ENCODE data around the gene SHANK3. TPM values are rescaled to one million over a fixed set of nuclear protein-coding genes. Genes with fewer than 3 reads are reported as not detected.

SHANK3 gene
- total RNA-seq, 1 donor from 2014 or later = 13.1 TPM

DNA sequence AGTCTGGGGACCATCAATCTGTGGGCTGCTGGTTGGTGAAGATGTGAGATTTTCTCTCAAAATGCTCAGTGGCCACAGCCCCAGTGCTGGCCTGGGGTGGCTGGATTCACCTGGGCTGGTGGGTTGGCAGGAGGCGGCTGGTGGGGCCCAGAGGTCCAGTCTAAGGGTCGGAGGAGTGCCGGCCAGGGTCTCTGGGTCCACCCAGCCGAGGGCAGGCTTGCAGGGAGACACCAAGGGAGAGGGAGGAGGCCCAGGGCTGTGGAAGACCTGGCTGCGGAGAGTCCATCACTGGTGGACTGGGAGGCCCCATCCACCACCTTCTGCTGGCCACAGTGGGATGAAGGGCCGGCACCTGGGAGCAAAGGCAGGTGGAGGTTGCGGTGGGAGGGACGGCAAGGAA, 582 bp upstream of the SHANK3 start:
- H3K4me1 Mint-ChIP-seq (ENCODE audit: unreplicated experiment) = peaks cover 16% of the 10 kb centered on the region
- H3K27me3 Mint-ChIP-seq = peaks cover 42% of the 10 kb centered on the region
- peak; percentile 59 for DNase-seq (ENCODE audit: extremely low spot score, unreplicated experiment)
- H3K27ac Mint-ChIP-seq = no peak overlapping the region
- peak overlapping the region; percentile 61 for H3K4me3 Mint-ChIP-seq
- no peaks in the 10 kb centered on the region for H3K9me3 Mint-ChIP-seq
- H3K36me3 Mint-ChIP-seq = no peaks in the 10 kb centered on the region
- TF ChIP-seq, protein P1, sequence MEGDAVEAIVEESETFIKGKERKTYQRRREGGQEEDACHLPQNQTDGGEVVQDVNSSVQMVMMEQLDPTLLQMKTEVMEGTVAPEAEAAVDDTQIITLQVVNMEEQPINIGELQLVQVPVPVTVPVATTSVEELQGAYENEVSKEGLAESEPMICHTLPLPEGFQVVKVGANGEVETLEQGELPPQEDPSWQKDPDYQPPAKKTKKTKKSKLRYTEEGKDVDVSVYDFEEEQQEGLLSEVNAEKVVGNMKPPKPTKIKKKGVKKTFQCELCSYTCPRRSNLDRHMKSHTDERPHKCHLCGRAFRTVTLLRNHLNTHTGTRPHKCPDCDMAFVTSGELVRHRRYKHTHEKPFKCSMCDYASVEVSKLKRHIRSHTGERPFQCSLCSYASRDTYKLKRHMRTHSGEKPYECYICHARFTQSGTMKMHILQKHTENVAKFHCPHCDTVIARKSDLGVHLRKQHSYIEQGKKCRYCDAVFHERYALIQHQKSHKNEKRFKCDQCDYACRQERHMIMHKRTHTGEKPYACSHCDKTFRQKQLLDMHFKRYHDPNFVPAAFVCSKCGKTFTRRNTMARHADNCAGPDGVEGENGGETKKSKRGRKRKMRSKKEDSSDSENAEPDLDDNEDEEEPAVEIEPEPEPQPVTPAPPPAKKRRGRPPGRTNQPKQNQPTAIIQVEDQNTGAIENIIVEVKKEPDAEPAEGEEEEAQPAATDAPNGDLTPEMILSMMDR (conservative IDR thresholded peaks at IDR 0.05) = no peak

DNA sequence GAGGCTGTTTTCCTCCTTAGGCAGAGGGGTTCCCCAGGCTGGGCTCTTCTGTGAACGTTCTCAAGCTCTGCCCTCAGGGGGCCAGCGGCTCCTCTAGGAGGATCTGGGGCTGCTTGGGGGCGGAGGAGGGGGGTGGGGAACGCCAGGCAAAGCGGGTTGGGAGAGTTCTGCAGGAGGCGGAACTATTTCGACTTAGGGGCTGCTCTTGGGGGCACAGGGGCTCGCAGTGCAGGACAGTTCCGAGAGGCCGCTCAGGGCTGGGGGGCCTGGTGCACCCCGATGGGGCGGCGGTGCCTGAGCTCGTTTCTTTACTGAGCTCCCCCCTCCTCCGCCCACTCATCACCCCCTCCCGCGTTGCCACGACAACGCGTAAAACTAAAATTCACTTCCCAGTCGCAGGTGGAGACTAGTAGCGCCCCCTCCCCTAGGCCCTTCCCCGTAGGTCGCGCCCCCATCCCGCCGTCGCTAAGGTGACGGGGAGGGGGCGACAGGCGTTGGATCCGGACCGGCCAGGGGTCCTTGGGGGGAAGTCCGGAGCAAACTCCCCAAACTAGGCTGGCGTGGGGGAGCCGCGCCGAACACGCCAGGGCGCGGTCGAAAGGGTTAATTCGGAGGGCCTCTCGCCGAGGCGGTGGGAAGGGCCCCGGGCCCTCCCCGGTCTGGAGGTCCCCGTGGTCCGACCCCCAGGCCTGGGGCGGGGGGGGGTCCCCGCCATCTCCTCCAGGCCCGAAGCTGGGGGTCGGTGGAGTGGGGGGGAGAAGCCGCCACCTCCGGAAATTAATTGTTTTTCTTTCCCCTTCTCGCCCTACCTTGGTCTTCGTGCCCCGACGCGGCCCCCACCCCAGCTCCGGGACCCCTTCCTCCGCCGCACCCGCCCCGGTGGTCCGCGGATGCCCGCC, 857 bp downstream of the SHANK3 start:
- H3K27ac Mint-ChIP-seq = no peak overlapping the region
- DNase-seq (ENCODE audit: extremely low spot score, unreplicated experiment) = peak; percentile 67
- H3K4me3 Mint-ChIP-seq = peak overlapping the region; percentile 76
- peaks cover 37% of the 10 kb centered on the region for H3K27me3 Mint-ChIP-seq
- H3K9me3 Mint-ChIP-seq = no peaks in the 10 kb centered on the region
- peaks cover 16% of the 10 kb centered on the region for H3K4me1 Mint-ChIP-seq (ENCODE audit: unreplicated experiment)
- TF ChIP-seq, protein P1 (conservative IDR thresholded peaks at IDR 0.05) = no peak
- no peaks in the 10 kb centered on the region for H3K36me3 Mint-ChIP-seq

DNA sequence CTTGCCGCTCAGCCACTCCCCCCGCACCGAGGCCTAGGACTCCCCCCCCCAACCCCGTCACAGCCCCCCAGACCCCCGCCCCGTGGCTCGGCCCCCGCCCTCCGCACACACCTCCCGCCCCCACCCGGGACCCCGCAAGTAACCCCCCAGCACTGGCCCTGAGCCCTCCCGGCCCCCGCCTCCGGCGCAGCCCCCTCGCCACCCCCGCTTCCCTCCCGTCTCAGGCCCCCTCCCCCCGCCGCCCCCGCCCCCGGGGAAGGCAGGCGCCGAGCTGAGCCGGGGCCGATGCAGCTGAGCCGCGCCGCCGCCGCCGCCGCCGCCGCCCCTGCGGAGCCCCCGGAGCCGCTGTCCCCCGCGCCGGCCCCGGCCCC, 1.5 kb downstream of the SHANK3 start:
- DNase-seq (ENCODE audit: extremely low spot score, unreplicated experiment) = peak; percentile 68
- TF ChIP-seq, protein P1 (conservative IDR thresholded peaks at IDR 0.05) = no peak
- Mint-ChIP-seq H3K27ac (no peak overlapping the region), H3K27me3 (peaks cover 36% of the 10 kb centered on the region), H3K36me3 (no peaks in the 10 kb centered on the region), H3K4me3 (no peak overlapping the region), H3K4me1 (ENCODE audit: unreplicated experiment) (peaks cover 16% of the 10 kb centered on the region), H3K9me3 (no peaks in the 10 kb centered on the region)

DNA sequence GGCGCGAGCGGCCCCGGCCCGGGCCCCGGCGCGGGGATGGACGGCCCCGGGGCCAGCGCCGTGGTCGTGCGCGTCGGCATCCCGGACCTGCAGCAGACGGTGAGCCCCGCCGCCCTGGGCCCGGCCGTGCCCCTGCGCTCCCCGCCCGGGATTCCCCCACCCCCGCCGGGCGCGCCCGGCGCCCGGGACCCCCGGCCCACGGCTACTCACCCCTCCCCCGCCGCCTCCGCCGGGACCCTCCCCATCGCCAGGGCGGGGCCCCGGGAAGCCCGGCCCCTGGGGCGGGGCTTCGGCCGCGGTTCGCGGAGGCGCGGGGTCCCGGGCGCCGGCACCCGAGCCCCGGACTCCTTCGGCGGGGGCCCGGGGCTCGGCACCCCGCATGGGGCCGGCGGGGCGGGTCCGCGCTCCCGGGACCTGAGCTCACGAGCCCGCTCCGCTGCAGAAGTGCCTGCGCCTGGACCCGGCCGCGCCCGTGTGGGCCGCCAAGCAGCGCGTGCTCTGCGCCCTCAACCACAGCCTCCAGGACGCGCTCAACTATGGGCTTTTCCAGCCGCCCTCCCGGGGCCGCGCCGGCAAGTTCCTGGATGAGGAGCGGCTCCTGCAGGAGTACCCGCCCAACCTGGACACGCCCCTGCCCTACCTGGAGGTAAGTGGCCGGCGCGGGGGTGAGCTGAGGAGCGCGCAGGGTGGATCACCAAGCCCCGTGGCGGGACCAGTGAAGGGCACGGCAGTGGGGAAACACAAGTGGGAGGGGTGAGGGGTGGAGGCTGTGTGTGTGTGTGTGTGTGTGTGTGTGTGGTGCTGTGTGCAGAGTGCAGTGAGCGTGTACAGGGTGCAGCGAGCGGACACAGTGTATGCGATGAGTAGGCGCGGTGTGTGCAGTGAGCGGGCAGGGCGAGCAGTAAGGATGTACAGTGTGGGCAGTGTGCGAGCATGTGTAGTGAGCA, 2.3 kb downstream of the SHANK3 start:
- Mint-ChIP-seq H3K27ac (peak overlapping the region; percentile 72), H3K27me3 (peaks cover 36% of the 10 kb centered on the region), H3K4me3 (peak overlapping the region; percentile 85), H3K4me1 (ENCODE audit: unreplicated experiment) (peaks cover 16% of the 10 kb centered on the region), H3K36me3 (no peaks in the 10 kb centered on the region), H3K9me3 (no peaks in the 10 kb centered on the region)
- peak; percentile 81 for DNase-seq (ENCODE audit: extremely low spot score, unreplicated experiment)
- TF ChIP-seq, protein P1 (conservative IDR thresholded peaks at IDR 0.05) = no peak

DNA sequence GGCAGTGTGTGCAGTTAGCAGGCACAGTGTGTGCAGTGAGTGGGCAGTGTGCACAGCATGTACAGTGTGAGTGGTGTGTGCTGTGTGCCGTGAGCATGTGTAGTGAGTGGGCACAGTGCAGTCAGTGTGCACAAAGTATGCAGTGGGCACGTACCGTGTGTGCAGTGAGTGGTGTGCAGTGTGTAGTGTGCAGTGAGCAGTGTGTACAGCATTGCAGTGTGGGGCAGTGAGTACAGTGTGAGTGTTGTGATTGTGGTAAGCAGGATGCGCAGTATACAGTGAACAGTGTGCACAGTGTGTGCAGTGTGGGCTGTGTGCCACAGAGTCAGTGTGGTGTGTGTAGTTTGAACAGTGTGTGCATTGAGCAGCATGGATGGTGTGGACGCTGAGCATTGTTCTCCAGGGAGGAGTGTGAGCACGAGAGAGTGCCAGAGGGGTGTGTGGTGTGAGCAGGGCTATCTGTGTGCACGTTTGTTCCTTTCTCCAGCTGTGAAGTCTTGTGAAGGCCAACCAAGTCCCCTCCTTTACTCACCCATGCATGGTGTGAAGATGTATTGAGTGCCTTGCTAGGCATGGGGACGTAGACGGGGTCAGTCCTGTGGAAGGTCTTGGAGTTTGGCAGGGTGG, 3.0 kb downstream of the SHANK3 start:
- H3K4me1 Mint-ChIP-seq (ENCODE audit: unreplicated experiment) = peaks cover 13% of the 10 kb centered on the region
- H3K9me3 Mint-ChIP-seq = no peaks in the 10 kb centered on the region
- DNase-seq (ENCODE audit: extremely low spot score, unreplicated experiment) = peak; percentile 58
- TF ChIP-seq, protein P1 (conservative IDR thresholded peaks at IDR 0.05) = no peak
- peak overlapping the region; percentile 72 for H3K27ac Mint-ChIP-seq
- H3K4me3 Mint-ChIP-seq = peak overlapping the region; percentile 85
- peaks cover 31% of the 10 kb centered on the region for H3K27me3 Mint-ChIP-seq
- H3K36me3 Mint-ChIP-seq = no peaks in the 10 kb centered on the region
